ENCODE measurements around the gene HEMGN.

HEMGN gene, protein sequence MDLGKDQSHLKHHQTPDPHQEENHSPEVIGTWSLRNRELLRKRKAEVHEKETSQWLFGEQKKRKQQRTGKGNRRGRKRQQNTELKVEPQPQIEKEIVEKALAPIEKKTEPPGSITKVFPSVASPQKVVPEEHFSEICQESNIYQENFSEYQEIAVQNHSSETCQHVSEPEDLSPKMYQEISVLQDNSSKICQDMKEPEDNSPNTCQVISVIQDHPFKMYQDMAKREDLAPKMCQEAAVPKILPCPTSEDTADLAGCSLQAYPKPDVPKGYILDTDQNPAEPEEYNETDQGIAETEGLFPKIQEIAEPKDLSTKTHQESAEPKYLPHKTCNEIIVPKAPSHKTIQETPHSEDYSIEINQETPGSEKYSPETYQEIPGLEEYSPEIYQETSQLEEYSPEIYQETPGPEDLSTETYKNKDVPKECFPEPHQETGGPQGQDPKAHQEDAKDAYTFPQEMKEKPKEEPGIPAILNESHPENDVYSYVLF

DNA sequence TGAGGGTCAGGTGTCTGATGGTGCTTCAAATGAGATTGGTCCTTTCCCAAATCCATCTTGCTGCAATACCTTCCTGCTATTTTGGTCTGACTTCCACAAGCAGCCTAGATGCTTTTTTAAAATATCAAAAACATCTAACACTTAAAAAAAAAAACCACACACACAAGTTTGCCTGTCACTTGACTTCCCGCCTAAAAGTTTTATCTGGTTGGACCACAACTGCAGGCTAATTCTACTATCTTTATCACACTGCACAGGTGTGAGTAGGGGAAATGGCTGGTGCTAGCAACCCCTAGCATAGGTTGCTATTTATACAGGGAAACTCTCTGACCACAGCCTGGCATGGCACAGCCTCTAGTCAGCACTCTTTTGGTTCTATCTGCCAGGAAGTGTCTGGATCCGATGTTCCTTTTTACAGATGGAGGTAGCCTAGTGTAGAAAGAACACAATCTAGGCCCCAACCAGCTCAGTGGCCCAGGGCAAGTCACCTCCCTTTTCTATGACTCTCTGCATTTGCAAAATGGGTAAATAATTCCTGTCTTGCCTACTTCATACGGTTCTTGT, at the start of gene HEMGN:
Gene HEMGN, minus strand, starts transcription at position 92 of the 564 bp plus-strand sequence. Its CDS starts 36 bp downstream, at position 56.
- Histone ChIP-seq H3K4me1 (ENCODE audit: control insufficient read depth, insufficient read depth, low read length) (no peaks in the 10 kb centered on the region), H3K9me3 (ENCODE audit: control insufficient read depth, low read length) (no peaks in the 10 kb centered on the region), H3K27me3 (ENCODE audit: control insufficient read depth, insufficient read depth, low read length) (no peaks in the 10 kb centered on the region), H3K36me3 (ENCODE audit: control insufficient read depth, insufficient read depth, low read length) (no peaks in the 10 kb centered on the region), H3K4me3 (ENCODE audit: low read length) (no peak within 1 kb of the TSS), H3K9ac (ENCODE audit: low read length) (no peak within 1 kb of the TSS)

DNA sequence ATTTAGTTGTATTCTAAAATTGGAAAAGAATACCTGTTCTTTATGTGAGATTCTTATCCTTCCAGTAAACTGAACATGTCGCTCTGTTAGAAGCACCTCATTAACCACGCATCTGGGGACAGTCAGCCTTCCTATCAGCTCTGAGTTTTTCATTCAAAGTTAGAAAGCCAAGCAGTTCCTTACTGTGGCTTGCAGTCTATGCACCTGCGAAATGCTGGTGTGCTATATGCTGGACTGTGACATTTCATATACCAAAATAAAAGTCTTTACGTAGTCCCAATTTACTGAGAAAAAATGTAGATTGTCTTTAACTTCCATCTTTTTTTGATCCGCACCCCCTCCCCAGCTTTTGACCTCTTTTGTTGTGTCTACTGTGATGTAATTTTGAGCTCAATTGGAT, 49.5 kb upstream of the HEMGN start:
- peaks cover 31% of the 10 kb centered on the region for H3K4me1 ChIP-seq (ENCODE audit: control insufficient read depth, insufficient read depth, low read length)

DNA sequence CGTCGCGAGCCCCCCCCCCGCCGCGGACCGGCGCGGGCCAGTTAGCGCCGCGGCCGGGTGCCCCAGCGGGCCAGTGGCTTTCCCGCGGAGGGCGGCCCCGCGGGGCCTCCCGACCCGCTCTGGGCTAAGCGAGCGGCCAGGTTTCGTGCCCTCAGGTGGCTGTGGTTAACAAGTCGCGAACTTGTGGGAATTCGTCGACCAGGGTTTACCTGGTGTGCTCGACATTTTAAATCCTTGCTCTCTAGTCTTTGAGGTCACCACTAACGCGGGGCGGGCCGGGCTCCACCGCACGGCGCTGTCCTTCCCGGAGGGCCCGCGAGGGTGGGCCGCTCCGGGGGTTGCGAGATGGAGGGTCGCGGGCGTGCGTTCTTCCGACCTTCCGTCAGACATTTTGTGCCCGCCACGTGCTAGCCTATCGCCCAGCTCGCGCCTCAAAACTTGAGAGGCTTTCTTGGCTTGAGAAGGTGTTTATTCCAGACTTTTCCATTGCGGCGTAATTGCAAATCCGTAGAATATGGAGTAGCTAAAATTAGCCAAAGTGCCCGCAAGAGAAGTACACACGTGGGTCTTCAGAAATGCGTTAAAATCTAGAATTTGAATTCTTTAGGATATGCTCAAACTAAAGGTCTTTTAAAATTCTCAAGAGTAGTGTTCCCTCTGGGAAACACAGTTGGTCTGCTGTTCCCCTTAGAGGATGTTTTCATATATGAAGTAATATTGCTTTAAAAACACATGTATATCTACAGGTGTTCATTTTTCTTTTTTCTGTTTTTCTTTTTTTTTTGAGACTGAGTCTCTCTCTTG, 47.3 kb upstream of the HEMGN start:
- Histone ChIP-seq H3K9ac (ENCODE audit: low read length) (peak overlapping the region; percentile 96), H3K27me3 (ENCODE audit: control insufficient read depth, insufficient read depth, low read length) (no peaks in the 10 kb centered on the region), H3K4me3 (ENCODE audit: low read length) (peak overlapping the region; percentile 41), H3K4me1 (ENCODE audit: control insufficient read depth, insufficient read depth, low read length) (peaks cover 29% of the 10 kb centered on the region), H3K36me3 (ENCODE audit: control insufficient read depth, insufficient read depth, low read length) (no peaks in the 10 kb centered on the region), H3K9me3 (ENCODE audit: control insufficient read depth, low read length) (no peaks in the 10 kb centered on the region)

More for the DNA sequence above, 49.5 kb upstream of the HEMGN start:
- no peaks in the 10 kb centered on the region for H3K27me3 ChIP-seq (ENCODE audit: control insufficient read depth, insufficient read depth, low read length)
- H3K36me3 ChIP-seq (ENCODE audit: control insufficient read depth, insufficient read depth, low read length): no peaks in the 10 kb centered on the region
- H3K9ac ChIP-seq (ENCODE audit: low read length): peak overlapping the region; percentile 28
- no peak overlapping the region for H3K4me3 ChIP-seq (ENCODE audit: low read length)
- no peaks in the 10 kb centered on the region for H3K9me3 ChIP-seq (ENCODE audit: control insufficient read depth, low read length)

DNA sequence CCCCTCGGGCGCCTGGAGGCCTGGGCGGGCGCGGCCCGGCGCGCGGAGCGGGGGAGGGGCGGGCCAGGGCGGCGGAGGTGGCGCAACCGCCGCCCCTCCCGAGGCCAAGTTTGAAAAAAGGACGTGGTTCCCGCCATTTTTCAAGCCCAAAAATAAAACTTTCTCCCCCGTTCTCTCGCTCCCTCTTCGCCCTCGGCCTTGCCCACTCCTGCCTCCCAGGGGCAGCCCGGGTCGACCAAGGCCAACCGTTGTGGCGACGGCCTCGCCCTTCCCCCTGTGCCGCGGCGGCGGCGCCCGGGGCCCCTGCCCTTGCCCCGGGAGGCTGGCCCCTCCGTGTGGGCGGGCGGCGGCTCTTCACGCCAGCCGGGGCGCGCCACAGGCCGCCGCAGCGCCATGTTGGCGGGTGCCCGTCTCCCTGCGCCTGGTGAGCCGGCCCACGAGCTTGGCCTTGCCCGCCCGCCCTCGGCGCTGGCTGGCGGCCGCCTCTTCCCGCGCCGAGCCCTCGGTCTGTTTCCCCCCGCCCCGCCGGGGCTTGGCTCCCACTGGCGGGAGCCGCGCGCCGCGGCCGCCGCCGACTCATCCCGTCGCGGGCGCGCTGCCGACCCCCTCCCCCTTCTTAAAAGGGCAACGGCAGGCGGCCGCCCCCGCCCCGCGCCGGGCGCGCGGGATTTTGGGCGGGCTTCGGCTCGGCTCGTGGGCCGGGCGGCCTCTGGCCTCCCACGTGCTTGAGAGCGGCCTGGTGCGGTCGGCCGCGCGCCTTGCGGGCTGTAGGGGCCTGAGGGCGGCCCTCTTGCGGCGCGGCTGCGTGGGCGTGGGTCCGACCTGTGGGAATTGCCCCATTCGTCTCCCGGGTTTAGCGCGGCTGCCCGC, 46.5 kb upstream of the HEMGN start:
- Histone ChIP-seq H3K36me3 (ENCODE audit: control insufficient read depth, insufficient read depth, low read length) (no peaks in the 10 kb centered on the region), H3K9ac (ENCODE audit: low read length) (peak overlapping the region; percentile 96), H3K4me1 (ENCODE audit: control insufficient read depth, insufficient read depth, low read length) (peaks cover 21% of the 10 kb centered on the region), H3K27me3 (ENCODE audit: control insufficient read depth, insufficient read depth, low read length) (no peaks in the 10 kb centered on the region), H3K9me3 (ENCODE audit: control insufficient read depth, low read length) (no peaks in the 10 kb centered on the region), H3K4me3 (ENCODE audit: low read length) (peak overlapping the region; percentile 46)

DNA sequence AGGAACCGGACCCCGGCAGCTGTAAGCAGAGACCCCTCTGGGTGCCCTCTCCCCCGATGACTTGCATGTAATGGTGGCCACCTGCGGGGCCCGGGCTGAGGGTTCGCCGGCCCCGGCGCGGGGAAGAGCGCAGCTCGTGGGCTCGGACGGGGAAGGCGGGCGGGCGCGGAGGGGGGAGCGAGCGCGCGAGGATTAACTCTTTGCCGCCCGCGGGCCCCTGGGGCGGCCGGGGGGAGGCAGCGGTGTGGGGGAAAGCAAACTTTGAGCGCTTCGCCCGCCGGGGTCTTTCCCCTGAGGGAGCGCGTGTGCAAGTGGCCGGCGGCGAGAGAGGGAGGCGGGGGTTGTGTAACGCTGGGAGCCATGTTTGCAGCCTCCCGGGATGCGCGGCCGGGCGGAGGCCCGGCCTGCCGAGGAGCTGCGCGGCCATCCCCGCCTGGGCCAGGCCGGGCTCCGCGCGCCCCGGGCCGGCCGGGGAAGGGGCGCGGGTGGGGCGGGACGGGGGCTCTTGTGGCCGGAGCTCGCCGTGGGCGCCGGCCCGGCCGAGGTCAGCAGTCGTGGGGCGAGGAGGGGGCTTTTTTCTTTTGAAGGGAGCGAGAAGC, 45.7 kb upstream of the HEMGN start:
- Histone ChIP-seq H3K36me3 (ENCODE audit: control insufficient read depth, insufficient read depth, low read length) (no peaks in the 10 kb centered on the region), H3K4me1 (ENCODE audit: control insufficient read depth, insufficient read depth, low read length) (peaks cover 20% of the 10 kb centered on the region), H3K9me3 (ENCODE audit: control insufficient read depth, low read length) (no peaks in the 10 kb centered on the region), H3K27me3 (ENCODE audit: control insufficient read depth, insufficient read depth, low read length) (no peaks in the 10 kb centered on the region), H3K4me3 (ENCODE audit: low read length) (peak overlapping the region; percentile 87), H3K9ac (ENCODE audit: low read length) (peak overlapping the region; percentile 96)

DNA sequence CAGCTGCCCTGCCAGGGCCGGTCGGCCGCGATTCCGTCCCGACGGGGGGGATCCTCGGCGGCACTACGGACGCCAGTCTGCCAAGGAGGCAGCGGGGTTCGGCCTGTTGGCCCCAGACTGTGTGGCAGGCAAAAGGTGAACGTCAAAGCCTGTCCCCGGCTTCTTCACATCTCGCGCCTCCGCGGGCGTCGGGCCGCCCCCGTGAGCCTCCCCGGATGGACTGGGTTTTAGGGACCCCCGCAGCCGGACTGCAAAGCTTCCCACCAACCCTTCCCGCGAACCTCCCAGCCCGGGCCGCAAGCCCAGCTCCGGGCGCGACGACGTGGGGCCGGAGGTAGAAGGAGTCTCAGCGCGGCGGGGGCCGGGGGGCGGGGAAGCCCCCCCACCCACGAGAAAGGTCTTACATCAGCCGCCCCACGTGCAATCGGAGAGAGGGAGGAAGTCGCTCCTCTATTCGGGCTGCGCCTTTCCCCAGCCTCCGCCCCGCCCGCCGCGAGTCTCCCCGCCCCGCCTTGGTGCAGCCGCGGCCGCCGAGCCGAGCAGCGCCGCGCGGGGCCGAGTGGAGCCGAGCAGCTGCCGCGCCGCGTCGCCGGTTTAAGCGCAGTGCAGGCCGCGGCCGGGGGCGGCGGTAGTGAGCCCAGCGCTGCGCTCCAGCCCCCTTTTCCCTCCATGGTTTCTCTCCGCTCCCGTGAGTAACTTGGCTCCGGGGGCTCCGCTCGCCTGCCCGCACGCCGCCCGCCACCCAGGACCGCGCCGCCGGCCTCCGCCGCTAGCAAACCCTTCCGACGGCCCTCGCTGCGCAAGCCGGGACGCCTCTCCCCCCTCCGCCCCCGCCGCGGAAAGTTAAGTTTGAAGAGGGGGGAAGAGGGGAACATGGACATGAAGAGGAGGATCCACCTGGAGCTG, 45.0 kb upstream of the HEMGN start, which contains the start of gene ANP32B:
Gene ANP32B, plus strand, starts transcription at position 659 of the 906 bp plus-strand sequence. Its CDS starts 215 bp downstream, at position 874.
- Histone ChIP-seq H3K4me1 (ENCODE audit: control insufficient read depth, insufficient read depth, low read length) (peaks cover 20% of the 10 kb centered on the region), H3K27me3 (ENCODE audit: control insufficient read depth, insufficient read depth, low read length) (no peaks in the 10 kb centered on the region), H3K9ac (ENCODE audit: low read length) (peak within 1 kb of the TSS; percentile 96), H3K36me3 (ENCODE audit: control insufficient read depth, insufficient read depth, low read length) (no peaks in the 10 kb centered on the region), H3K4me3 (ENCODE audit: low read length) (peak within 1 kb of the TSS; percentile 87), H3K9me3 (ENCODE audit: control insufficient read depth, low read length) (no peaks in the 10 kb centered on the region)

DNA sequence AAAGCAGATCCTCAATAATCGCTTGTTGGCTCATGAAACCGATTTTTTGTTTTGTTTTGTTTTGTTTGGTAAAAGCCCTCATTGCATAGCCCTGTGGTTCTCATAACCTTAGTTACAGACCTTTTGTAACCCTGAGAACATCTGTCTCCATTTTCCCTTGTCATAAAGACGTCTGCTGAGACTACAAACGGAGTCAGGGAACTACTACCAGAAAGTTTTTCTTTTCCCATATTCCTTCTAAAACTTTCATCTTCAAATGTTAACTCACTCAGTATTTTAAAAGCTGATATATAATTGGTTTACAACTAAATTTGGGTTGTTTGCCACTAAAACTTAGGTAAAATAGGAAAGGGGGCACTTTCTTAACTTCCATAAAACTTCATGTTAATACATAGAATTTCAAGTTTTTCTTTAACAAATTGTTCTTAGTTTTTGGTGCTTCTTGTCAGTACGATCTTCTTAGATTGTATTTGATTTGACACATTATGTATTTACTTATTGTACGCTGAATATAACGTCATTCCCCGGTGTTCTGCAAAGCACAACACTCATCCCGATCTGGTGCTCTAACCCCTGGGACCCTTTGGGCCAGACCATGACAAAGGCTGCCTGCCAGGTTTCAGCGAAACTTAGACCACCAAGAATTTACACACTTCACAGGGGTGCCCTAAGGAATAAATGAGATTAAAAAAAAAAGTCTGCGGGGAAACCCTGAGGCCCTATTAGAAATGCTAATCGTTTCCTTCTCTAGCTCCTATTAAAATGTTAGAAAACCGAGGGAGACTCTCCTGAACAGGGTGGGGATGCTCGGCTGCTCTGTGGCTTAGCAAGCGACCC, 44.1 kb upstream of the HEMGN start:
- Histone ChIP-seq H3K4me1 (ENCODE audit: control insufficient read depth, insufficient read depth, low read length) (peaks cover 20% of the 10 kb centered on the region), H3K27me3 (ENCODE audit: control insufficient read depth, insufficient read depth, low read length) (no peaks in the 10 kb centered on the region), H3K36me3 (ENCODE audit: control insufficient read depth, insufficient read depth, low read length) (no peaks in the 10 kb centered on the region), H3K4me3 (ENCODE audit: low read length) (peak overlapping the region; percentile 67), H3K9me3 (ENCODE audit: control insufficient read depth, low read length) (no peaks in the 10 kb centered on the region), H3K9ac (ENCODE audit: low read length) (peak overlapping the region; percentile 88)

DNA sequence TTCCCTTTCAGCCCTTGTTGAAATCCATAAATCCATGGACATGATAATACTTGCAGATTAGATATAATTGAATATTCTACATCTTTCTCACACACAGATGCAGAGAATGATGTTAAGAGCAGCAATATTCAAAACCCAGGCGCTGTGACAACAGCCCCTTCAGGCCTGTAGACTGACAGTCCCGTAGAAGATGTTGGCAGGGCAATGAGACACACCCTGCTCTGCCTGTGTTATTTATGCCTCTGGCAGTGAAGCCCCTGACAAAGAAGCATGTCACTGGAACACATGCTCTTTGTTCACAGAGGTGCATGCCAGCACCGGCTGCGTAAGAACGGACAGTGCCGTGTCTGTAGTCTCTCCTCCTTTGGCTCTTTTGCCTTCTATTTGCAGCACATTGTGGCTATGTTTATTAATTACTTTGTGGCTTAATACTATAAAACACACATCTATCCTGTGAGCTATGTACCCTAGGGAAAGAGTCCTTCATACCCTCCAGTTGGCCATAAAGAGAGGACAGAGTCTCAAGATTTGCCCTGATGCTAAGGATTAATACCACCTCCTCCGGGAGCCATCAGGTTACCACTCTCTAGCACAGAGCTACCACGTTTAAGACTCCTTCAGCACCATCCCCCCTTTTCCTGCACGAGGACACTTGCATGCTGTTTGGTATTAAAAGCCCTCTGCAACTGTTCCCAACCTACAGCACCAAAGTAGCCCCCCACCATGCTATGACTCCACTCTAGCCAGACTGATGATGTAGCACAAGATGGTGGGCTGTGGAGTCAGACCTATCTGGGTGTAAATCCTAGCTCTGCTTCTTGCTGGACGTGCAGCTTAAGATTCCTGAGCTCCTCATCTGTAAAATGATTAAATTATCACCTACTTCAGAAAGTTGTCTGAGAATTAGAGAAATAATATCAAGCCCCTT, 43.2 kb upstream of the HEMGN start:
- H3K9me3 ChIP-seq (ENCODE audit: control insufficient read depth, low read length): no peaks in the 10 kb centered on the region
- no peak overlapping the region for H3K4me3 ChIP-seq (ENCODE audit: low read length)
- no peaks in the 10 kb centered on the region for H3K36me3 ChIP-seq (ENCODE audit: control insufficient read depth, insufficient read depth, low read length)
- H3K27me3 ChIP-seq (ENCODE audit: control insufficient read depth, insufficient read depth, low read length): no peaks in the 10 kb centered on the region
- H3K9ac ChIP-seq (ENCODE audit: low read length): no peak overlapping the region
- H3K4me1 ChIP-seq (ENCODE audit: control insufficient read depth, insufficient read depth, low read length): peaks cover 18% of the 10 kb centered on the region

DNA sequence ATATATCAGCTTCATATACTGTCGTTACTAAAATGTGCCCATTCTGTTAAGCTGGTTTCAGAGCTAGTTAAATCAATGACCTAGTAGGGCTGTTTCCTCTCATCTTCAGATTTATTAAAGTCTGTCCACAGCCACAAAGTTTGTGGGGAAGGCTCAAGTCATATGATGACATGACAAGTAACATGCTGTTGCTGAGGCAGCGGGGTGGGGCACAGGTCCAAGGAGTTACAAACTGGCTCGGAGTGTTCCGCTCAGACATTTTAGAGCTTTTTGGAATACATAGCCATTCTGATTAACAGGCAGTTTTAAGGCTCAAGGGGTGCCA, 42.5 kb upstream of the HEMGN start:
- H3K4me3 ChIP-seq (ENCODE audit: low read length): no peak overlapping the region
- peaks cover 12% of the 10 kb centered on the region for H3K4me1 ChIP-seq (ENCODE audit: control insufficient read depth, insufficient read depth, low read length)
- no peak overlapping the region for H3K9ac ChIP-seq (ENCODE audit: low read length)

More for the DNA sequence above, 42.5 kb upstream of the HEMGN start:
- no peaks in the 10 kb centered on the region for H3K27me3 ChIP-seq (ENCODE audit: control insufficient read depth, insufficient read depth, low read length)
- no peaks in the 10 kb centered on the region for H3K36me3 ChIP-seq (ENCODE audit: control insufficient read depth, insufficient read depth, low read length)
- H3K9me3 ChIP-seq (ENCODE audit: control insufficient read depth, low read length): no peaks in the 10 kb centered on the region
